NB4 (cell line): ENCODE measurements around the gene TMEM273.

Experiments
- DNase-seq: peaks from one replicate; pipeline ENCODE4 v3.0.0; 2010; ENCODE audit warnings: low read depth
- H3K4me3 ChIP-seq: one replicate; pipeline ENCODE4 v1.5.1; 2011; ENCODE audit warnings: mild to moderate bottlenecking, low read depth, low read length, moderate library complexity
- MAX ChIP-seq: IDR thresholded peaks from 2 replicates; pipeline ENCODE4 v1.6.1; 2011; ENCODE audit warnings: low read depth, low read length
- MYC ChIP-seq: IDR thresholded peaks from 2 replicates; pipeline ENCODE4 v1.6.1; 2011; ENCODE audit warnings: low read depth, low read length
- POLR2A ChIP-seq: IDR thresholded peaks from 2 replicates; pipeline ENCODE4 v1.6.1; 2011; ENCODE audit warnings: mild to moderate bottlenecking; ENCODE audit not compliant: insufficient read length; ENCODE audit errors: extremely low read depth
- TF ChIP-seq, protein P1 (sequence below): IDR thresholded peaks from one replicate; pipeline ENCODE4 v1.5.1; 2012; ENCODE audit warnings: low read depth, low read length

Gene TMEM273

DNA sequence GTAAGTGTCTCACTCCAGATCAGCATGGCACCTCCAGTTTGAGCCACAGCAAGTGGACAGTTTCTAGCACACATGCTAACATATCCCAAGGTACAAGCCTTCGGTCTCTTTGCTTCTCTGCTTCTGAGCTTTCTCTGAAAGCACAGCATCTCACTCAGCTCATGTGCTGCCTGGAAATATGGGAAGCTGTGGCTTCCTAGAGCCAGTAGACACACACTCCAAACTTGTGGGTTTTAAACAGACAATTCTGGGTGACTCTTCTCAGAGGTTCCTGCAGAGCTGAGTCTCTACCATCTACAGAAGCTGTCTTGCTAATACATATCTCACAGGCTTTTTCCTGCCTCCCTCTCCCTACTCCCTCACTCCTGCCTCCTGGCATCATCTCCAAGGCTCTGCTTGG, 23.9 kb upstream of the TMEM273 start:
- no peak for TF ChIP-seq MYC
- no peak for TF ChIP-seq MAX
- no peak for TF ChIP-seq POLR2A
- TF ChIP-seq, protein P1, sequence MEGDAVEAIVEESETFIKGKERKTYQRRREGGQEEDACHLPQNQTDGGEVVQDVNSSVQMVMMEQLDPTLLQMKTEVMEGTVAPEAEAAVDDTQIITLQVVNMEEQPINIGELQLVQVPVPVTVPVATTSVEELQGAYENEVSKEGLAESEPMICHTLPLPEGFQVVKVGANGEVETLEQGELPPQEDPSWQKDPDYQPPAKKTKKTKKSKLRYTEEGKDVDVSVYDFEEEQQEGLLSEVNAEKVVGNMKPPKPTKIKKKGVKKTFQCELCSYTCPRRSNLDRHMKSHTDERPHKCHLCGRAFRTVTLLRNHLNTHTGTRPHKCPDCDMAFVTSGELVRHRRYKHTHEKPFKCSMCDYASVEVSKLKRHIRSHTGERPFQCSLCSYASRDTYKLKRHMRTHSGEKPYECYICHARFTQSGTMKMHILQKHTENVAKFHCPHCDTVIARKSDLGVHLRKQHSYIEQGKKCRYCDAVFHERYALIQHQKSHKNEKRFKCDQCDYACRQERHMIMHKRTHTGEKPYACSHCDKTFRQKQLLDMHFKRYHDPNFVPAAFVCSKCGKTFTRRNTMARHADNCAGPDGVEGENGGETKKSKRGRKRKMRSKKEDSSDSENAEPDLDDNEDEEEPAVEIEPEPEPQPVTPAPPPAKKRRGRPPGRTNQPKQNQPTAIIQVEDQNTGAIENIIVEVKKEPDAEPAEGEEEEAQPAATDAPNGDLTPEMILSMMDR: no peak
- no peak for DNase-seq
- H3K4me3 ChIP-seq: no peak overlapping the region

DNA sequence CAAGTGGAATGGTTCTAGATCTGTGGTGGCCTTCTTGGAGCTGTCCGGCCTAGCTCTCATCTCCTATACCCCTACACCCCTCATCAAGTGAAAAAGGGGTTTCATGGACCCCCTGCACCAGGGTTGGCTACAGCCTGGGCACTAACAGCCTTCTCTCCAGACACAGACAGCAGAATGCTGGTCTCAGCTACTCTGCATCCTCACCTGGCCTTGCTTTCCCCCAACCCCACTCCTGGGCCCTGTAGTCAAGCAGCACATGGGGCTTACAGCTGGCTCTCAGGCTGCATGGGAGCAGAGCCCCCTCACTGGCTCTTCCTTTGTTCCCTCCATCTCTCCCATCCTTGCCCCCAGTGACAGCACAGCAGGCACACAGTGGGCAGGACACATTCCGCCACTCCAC, 20.8 kb upstream of the TMEM273 start:
- H3K4me3 ChIP-seq: no peak overlapping the region
- TF ChIP-seq POLR2A (no peak), MYC (no peak), MAX (no peak)
- TF ChIP-seq, protein P1: no peak
- no peak for DNase-seq

GRCh38 chr10:49207936-49208487, 19.8 kb upstream of the TMEM273 start:
- TF ChIP-seq MYC: no peak
- no peak for TF ChIP-seq POLR2A
- no peak for TF ChIP-seq MAX
- TF ChIP-seq, protein P1: no peak
- no peak for DNase-seq
- H3K4me3 ChIP-seq: no peak overlapping the region

DNA sequence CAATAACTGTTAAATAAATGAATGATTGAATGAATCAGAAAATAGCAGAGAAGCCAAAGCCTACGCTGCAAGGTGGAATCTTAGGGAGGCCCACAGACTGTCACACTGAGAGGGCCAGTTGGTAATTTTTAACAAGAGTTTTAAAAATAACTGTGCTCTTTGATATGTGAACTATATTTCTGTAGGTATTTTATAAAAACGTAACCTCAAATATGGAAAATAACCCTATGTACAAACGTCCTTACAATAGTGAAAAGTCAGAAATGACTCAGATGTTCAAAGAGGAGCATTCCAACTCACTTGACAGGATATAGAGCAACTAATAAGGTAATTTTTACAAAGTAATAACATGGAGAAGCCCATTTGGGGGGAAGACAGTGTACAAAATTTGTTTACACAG, 18.9 kb upstream of the TMEM273 start:
- no peak overlapping the region for H3K4me3 ChIP-seq
- TF ChIP-seq, protein P1: no peak
- TF ChIP-seq POLR2A: no peak
- no peak for TF ChIP-seq MYC
- no peak for TF ChIP-seq MAX
- no peak for DNase-seq

DNA sequence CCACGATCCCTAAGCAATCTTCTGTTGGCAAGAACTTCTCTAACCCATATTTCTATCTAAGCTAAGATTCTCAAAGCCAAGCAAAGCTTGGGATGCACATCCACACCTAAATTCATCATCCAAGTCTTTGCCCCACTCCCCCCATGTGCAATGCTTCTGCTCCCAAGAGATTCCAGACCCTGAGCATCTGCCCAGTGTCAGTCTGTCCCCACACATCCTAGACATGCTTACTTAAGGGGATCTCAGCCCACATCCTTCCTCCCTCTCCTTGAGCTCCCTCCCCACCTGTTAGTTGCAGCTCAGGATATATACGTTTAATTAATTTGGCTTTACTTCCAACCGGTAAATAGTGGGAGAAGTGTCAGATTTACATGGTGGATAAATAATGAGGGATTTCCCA, 17.0 kb upstream of the TMEM273 start:
- no peak for DNase-seq
- H3K4me3 ChIP-seq: no peak overlapping the region
- TF ChIP-seq MYC: no peak

DNA sequence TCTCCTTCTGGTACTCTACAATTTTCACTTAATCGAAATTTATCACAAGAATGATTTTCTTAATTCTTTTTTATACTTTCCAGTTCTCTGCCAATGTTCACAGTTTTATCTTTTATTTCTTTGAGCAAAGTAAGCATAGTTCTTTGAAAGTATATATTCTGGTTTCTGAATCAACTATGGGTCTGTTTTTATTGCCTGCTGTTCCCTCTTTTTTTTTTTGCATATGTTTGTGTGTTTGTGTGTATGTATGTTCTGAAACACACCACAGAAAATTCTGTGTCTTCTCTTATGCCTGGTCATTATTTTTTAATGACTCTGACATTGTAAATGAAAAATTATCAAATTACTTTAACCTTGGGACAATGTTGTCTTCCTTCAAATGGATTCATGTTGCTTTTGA, 15.9 kb upstream of the TMEM273 start:
- no peak for DNase-seq
- no peak overlapping the region for H3K4me3 ChIP-seq
- no peak for TF ChIP-seq MAX

- no peak for DNase-seq
- TF ChIP-seq, protein P1: no peak
- TF ChIP-seq MAX: no peak
- TF ChIP-seq MYC: no peak
- no peak for TF ChIP-seq POLR2A
- no peak overlapping the region for H3K4me3 ChIP-seq
These were observed 14.1 kb upstream of the TMEM273 start for GRCh38 chr10:49202266-49202665.
